Right atrium auricular region (tissue), 2 donors: ENCODE data around the gene TENM4. TPM values are rescaled to one million over a fixed set of nuclear protein-coding genes. Genes with fewer than 3 reads are reported as not detected.

Experiments
- DNase-seq: peaks from one replicate; pipeline ENCODE4 v3.0.0-alpha.2; 2019; ENCODE audit warnings: low spot score
- H3K27ac ChIP-seq, 2 donors: fragments of 200-600 bp; sonication (generic); 1 replicate in 1 of 2; 2 replicates in 1 of 2; pipeline ENCODE4 v1.5.1; 2016 to 2019
- H3K27me3 ChIP-seq, 2 donors: fragments of 200-600 bp; sonication (generic); one replicate each; pipeline versions ENCODE4 v1.5.1 to v1.6.0; 2017 to 2019
- H3K36me3 ChIP-seq: fragments of 200-600 bp; sonication (generic); one replicate; pipeline ENCODE4 v1.5.1; 2016
- H3K4me1 ChIP-seq, 2 donors: fragments of 200-600 bp; sonication (generic); one replicate each; pipeline versions ENCODE4 v1.5.1 to v1.6.0; 2017 to 2019
- H3K4me3 ChIP-seq, 2 donors: fragments of 200-600 bp; sonication (generic); 1 replicate in 1 of 2; 2 replicates in 1 of 2; pipeline ENCODE4 v1.5.1; 2017 to 2019; ENCODE audit warnings: mild to moderate bottlenecking in 1 of 2, moderate library complexity in 1 of 2
- H3K9me3 ChIP-seq, 2 donors: fragments of 200-600 bp; sonication (generic); one replicate each; pipeline ENCODE4 v1.5.1; 2019
- total RNA-seq, 2 donors: library from RNA; depleted of rRNA; stranded (reverse); fragments of >200 nt; gene quantifications; one replicate each; pipeline ENCODE4 v1.1.0, GENCODE V29; 2016
- TF ChIP-seq, protein P1 (sequence below), 2 donors: fragments of 200-600 bp; sonication (generic); IDR thresholded peaks; one replicate each; pipeline ENCODE4 v1.5.1; 2019; ENCODE audit warnings: antibody characterized with exemption in 2 of 2

TENM4 gene
- total RNA-seq, 2 donors from 2014 or later = 0.30 to 0.98 TPM

DNA sequence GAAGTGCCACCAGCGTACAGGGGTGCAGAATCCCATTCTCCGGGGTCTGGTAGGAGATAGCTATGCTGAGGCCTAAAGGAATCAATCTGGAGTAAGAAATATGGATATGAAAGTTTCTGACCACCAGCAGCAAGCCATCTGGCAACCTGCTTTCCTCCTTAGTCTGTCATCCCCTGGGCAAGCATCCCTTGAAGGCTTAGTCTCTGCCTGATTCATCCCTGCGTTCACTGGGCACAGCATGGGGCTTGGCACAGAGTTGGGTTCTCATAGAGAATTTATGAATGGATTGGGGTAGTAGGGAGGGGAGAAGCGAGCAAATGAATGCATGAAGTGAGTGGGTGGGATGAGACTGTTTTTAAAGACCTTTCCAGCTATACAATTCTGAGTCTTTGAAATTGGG, 780.4 kb downstream of the TENM4 start:
- Histone ChIP-seq H3K36me3 (no peaks in the 10 kb centered on the region), H3K9me3 (no peaks in the 10 kb centered on the region), H3K4me3 (no peak overlapping the region), H3K4me1 (no peaks in the 10 kb centered on the region), H3K27me3 (no peaks in the 10 kb centered on the region), H3K27ac (no peak overlapping the region)
- DNase-seq = no peak
- TF ChIP-seq, protein P1, sequence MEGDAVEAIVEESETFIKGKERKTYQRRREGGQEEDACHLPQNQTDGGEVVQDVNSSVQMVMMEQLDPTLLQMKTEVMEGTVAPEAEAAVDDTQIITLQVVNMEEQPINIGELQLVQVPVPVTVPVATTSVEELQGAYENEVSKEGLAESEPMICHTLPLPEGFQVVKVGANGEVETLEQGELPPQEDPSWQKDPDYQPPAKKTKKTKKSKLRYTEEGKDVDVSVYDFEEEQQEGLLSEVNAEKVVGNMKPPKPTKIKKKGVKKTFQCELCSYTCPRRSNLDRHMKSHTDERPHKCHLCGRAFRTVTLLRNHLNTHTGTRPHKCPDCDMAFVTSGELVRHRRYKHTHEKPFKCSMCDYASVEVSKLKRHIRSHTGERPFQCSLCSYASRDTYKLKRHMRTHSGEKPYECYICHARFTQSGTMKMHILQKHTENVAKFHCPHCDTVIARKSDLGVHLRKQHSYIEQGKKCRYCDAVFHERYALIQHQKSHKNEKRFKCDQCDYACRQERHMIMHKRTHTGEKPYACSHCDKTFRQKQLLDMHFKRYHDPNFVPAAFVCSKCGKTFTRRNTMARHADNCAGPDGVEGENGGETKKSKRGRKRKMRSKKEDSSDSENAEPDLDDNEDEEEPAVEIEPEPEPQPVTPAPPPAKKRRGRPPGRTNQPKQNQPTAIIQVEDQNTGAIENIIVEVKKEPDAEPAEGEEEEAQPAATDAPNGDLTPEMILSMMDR (IDR thresholded peaks at IDR 0.05) = no peak

DNA sequence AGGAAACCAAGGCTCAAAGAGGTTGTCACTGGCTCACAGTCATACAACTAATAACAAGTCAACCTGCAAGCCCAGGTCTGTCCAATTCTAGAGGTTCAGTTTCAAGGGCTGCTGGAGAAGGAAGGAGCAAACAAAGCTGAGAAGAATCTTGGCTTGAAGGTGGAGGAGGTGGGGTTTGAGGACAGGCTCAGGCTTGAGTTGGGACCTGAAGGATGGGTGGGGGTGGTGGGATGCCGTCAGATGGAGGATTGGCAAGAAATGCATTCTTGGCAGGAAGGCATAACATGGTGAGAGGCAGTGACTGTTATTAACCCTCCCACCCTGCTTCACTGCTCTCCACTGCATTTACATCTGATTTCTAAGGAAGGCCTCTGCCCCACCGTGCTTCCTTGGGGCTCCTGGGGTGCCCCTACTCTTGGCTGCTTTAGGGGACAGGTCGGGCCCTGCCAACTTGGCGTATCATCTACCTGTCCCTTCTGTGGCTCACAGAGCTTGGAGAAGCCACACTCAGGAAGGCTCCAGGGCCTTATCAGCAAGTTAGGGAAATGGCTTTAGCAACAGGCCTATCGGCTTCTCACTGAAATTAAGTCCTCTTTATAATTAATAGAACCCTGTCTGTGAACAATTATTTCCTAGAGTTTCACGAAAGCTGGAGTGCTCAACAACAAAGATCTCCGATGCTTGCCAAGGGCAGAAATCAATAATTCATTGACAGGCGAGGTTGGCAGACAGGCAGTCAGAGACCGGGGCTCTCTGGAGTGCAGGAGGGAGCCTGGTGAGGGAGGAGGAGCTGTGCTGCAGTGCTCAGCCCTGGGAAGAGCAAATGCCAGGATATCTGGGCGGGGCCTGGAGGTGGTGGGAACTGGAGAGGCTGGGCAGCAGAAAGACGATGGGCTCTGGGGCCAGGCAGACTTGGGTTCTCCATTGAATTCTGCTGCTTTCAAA, 781.2 kb downstream of the TENM4 start:
- DNase-seq = peak; percentile 36
- H3K9me3 ChIP-seq = no peaks in the 10 kb centered on the region
- no peak overlapping the region for H3K27ac ChIP-seq
- H3K4me1 ChIP-seq = no peaks in the 10 kb centered on the region
- H3K27me3 ChIP-seq = no peaks in the 10 kb centered on the region
- no peak overlapping the region for H3K4me3 ChIP-seq
- no peaks in the 10 kb centered on the region for H3K36me3 ChIP-seq
- TF ChIP-seq, protein P1 (IDR thresholded peaks at IDR 0.05) = no peak

DNA sequence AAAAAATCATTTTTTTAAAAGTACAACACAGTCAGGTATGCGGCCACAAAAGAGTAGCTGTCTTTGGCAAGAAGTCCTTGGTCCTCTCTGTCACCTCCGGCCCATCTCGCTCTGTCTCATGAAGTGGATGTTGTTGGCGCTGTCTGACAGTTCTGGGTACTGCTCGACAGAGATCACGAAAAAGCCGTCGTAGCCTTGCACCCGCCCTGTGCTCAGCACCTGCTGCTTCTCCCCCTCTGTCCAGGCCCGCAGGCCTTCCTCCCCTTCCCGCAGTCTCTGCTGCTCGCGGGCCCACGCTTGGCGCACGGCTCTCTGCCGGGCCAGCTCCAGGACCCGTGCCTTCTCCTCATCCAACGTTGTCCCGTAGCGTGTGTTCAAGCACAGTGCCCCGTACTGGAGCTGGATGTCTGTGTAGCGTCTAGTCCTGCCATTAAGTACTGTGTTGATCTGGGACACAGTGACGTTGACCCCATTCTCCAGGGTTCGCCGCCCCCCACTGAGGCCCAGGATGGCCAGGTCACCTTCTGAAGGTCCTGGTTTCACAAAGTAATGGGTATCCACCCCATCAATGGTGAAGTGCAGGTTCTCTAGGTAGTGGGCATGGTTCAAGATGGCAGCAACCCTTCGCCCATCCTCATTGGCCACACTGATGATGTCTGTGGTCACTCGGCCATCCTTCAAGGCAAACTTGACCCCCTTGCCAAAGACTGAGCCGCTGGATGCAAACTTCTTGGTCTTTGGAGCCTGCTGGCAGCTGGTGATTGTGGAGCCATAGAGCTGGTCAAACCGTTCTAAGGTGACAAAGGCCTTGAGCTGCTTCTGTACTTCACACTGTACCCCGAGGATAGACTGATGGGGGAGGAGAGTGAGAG, 782.6 kb downstream of the TENM4 start:
- H3K36me3 ChIP-seq = no peaks in the 10 kb centered on the region
- H3K27ac ChIP-seq = no peak overlapping the region
- H3K27me3 ChIP-seq = no peaks in the 10 kb centered on the region
- TF ChIP-seq, protein P1 (IDR thresholded peaks at IDR 0.05) = no peak
- H3K9me3 ChIP-seq = no peaks in the 10 kb centered on the region
- H3K4me1 ChIP-seq = no peaks in the 10 kb centered on the region
- peak; percentile 32 for DNase-seq
- H3K4me3 ChIP-seq = no peak overlapping the region

DNA sequence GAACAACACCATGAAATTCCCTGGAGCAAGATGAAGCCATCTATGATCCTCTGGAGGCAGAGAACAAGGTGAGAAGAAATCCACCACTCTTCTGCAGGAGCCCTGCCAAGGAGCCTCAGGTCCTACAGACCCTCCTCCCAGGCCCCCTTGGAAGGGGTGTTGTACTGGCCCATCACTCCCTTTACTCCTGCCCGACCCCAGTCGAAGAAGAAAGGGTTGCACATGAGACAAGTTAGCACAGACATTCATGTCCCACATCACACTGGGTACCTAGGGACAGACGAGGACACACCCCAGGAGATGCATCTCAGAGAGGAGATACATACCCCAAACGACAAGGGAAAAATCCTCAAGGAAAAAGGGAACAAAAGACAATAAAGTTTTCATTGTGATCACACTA, 783.4 kb downstream of the TENM4 start:
- Histone ChIP-seq H3K36me3 (no peaks in the 10 kb centered on the region), H3K4me3 (no peak overlapping the region), H3K9me3 (no peaks in the 10 kb centered on the region), H3K27me3 (no peaks in the 10 kb centered on the region), H3K27ac (no peak overlapping the region), H3K4me1 (no peaks in the 10 kb centered on the region)
- TF ChIP-seq, protein P1 (IDR thresholded peaks at IDR 0.05) = no peak
- DNase-seq = no peak

DNA sequence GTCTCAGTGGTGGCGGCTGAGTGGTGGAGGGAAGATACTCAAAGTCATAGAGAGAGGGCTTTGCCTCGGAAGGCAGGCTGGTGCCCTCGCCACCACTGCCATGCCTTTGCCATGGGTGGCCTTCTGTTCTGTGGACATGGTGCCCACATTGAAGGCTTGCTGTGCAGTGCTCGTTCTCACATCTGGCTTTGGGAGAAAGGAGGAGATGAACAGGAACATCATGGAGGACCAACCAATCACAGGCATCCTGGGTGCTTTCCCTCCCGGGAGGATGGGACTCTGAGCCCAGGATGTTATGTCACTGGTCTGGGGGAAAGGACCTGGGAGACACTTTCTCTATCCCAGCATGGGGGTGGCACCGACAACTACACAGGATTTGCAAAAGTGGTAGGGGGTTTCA, 783.8 kb downstream of the TENM4 start:
- no peaks in the 10 kb centered on the region for H3K9me3 ChIP-seq
- H3K36me3 ChIP-seq = no peaks in the 10 kb centered on the region
- no peak overlapping the region for H3K27ac ChIP-seq
- no peak overlapping the region for H3K4me3 ChIP-seq
- TF ChIP-seq, protein P1 (IDR thresholded peaks at IDR 0.05) = no peak
- no peaks in the 10 kb centered on the region for H3K27me3 ChIP-seq
- no peaks in the 10 kb centered on the region for H3K4me1 ChIP-seq
- DNase-seq = peak; percentile 26
